Measurements from ENCODE around the gene GLCCI1.
"Not testable (repeated sequence)": the region's sequence is repeated elsewhere in the genome, so short reads cannot be mapped to it uniquely, and the experiment has no call there.

The GLCCI1 gene

GRCh38 chr7:8086239-8086638 is 117.6 kb downstream of the GLCCI1 start:
- DNase-seq (ENCODE audit: extremely low read depth in 1 of 2, low read depth in 1 of 2): no peak

- DNase-seq (ENCODE audit: extremely low read depth in 1 of 2, low read depth in 1 of 2): no peak
These were observed 120.6 kb downstream of the GLCCI1 start for GRCh38 chr7:8089036-8089780.

- no peak for DNase-seq (ENCODE audit: extremely low read depth in 1 of 2, low read depth in 1 of 2)
These were observed 123.5 kb downstream of the GLCCI1 start for GRCh38 chr7:8092140-8092539.

- DNase-seq (ENCODE audit: extremely low read depth in 1 of 2, low read depth in 1 of 2): no peak
These were observed 125.9 kb downstream of the GLCCI1 start for GRCh38 chr7:8094164-8095140.

- not testable (repeated sequence) for DNase-seq (ENCODE audit: extremely low read depth in 1 of 2, low read depth in 1 of 2)
These were observed 132.7 kb downstream of the GLCCI1 start for GRCh38 chr7:8101292-8101691.

GRCh38 chr7:8103282-8103681 is 134.7 kb downstream of the GLCCI1 start:
- DNase-seq (ENCODE audit: extremely low read depth in 1 of 2, low read depth in 1 of 2): no peak

GRCh38 chr7:8105449-8106095 is 137.0 kb downstream of the GLCCI1 start:
- no peak for DNase-seq (ENCODE audit: extremely low read depth in 1 of 2, low read depth in 1 of 2)

- no peak for DNase-seq (ENCODE audit: extremely low read depth in 1 of 2, low read depth in 1 of 2)
These were observed 140.8 kb downstream of the GLCCI1 start for GRCh38 chr7:8109196-8110022.

- no peak for DNase-seq (ENCODE audit: extremely low read depth in 1 of 2, low read depth in 1 of 2)
These were observed 142.8 kb downstream of the GLCCI1 start for GRCh38 chr7:8111282-8111960.

GRCh38 chr7:8112685-8113084 is 144.1 kb downstream of the GLCCI1 start:
- DNase-seq (ENCODE audit: extremely low read depth in 1 of 2, low read depth in 1 of 2): no peak

GRCh38 chr7:8113184-8113583 is 144.6 kb downstream of the GLCCI1 start:
- DNase-seq (ENCODE audit: extremely low read depth in 1 of 2, low read depth in 1 of 2): no peak

GRCh38 chr7:8114175-8114574 is 145.6 kb downstream of the GLCCI1 start:
- DNase-seq (ENCODE audit: extremely low read depth in 1 of 2, low read depth in 1 of 2): no peak

- DNase-seq (ENCODE audit: extremely low read depth in 1 of 2, low read depth in 1 of 2): no peak
These were observed 147.2 kb downstream of the GLCCI1 start for GRCh38 chr7:8115547-8116402.

- DNase-seq (ENCODE audit: extremely low read depth in 1 of 2, low read depth in 1 of 2): no peak
These were observed 148.6 kb downstream of the GLCCI1 start for GRCh38 chr7:8117195-8117594.

- no peak for DNase-seq (ENCODE audit: extremely low read depth in 1 of 2, low read depth in 1 of 2)
These were observed 150.7 kb downstream of the GLCCI1 start for GRCh38 chr7:8119262-8119661.

- no peak for DNase-seq (ENCODE audit: extremely low read depth in 1 of 2, low read depth in 1 of 2)
These were observed 151.9 kb downstream of the GLCCI1 start for GRCh38 chr7:8120390-8121058.

- no peak for DNase-seq (ENCODE audit: extremely low read depth in 1 of 2, low read depth in 1 of 2)
These were observed 152.6 kb downstream of the GLCCI1 start for GRCh38 chr7:8121243-8121642.

- peak; percentile 49 to 55 for DNase-seq (ENCODE audit: extremely low read depth in 1 of 2, low read depth in 1 of 2)
These were observed 157.3 kb downstream of the GLCCI1 start for GRCh38 chr7:8125680-8126444.
